HepG2 (cell line): ENCODE measurements around the gene CTIF. TPM values are rescaled to one million over a fixed set of nuclear protein-coding genes. Genes with fewer than 3 reads are reported as not detected.

Source experiments
- ATAC-seq: fragments of 200-7000 bp; cut with Tn5 transposase; 3 replicates; pipeline ENCODE4 v1.9.1; 2020; ENCODE audit warnings: mild to moderate bottlenecking, moderate library complexity
- BruUV-seq: library from RNA; stranded (reverse); fragments of 400-500 nt; replicated peaks from 2 replicates; lab custom pipeline; 2021; lab: Mats Ljungman, UMichigan
- CTCF ChIA-PET: fragments of 300-600 bp; formaldehyde crosslinking; extraction: SDS; loops from one replicate; lab custom pipeline; 2021; ENCODE audit warnings: low total read pairs, inconsistent platforms, low intra/inter-chr PET ratio; lab: Yijun Ruan, JAX
- POLR2A ChIA-PET: fragments of 350-600 bp; sonication (Branson Sonifier 250); formaldehyde crosslinking; loops from one replicate; lab custom pipeline; 2020; ENCODE audit warnings: antibody characterized with exemption, inconsistent platforms; lab: Yijun Ruan, JAX
- DNase-seq: peaks from one replicate; pipeline ENCODE4 v3.0.0-alpha.2; 2015; ENCODE audit warnings: low spot score
- FAIRE-seq: peaks from 3 replicates; lab custom pipeline; 2011; peaks lifted over from hg19 to GRCh38; lab: Jason Lieb, UNC
- H2AFZ ChIP-seq: one replicate; pipeline ENCODE4 v1.6.1; 2011; ENCODE audit warnings: low read length, inconsistent platforms
- H3K27ac ChIP-seq: fragments of 300-600 bp; 3 replicates; pipeline ENCODE4 v1.8.0; 2011; ENCODE audit warnings: mixed run types, mild to moderate bottlenecking, mixed read lengths, low read length, inconsistent platforms; ENCODE audit not compliant: insufficient read depth; ENCODE audit errors: extremely low read length
- H3K27me3 ChIP-seq, 2 experiments: fragments of 200-600 bp in 1 of 2; 2 replicates in 1 of 2; 3 replicates in 1 of 2; pipeline versions ENCODE4 v1.6.0 to v1.8.0; 2011; ENCODE audit warnings: low read length in 2 of 2, mild to moderate bottlenecking in 2 of 2, moderate library complexity in 2 of 2, inconsistent platforms in 1 of 2; ENCODE audit not compliant: insufficient read depth in 2 of 2, control insufficient read depth in 1 of 2
- H3K36me3 ChIP-seq, 2 experiments: fragments of 200-600 bp in 1 of 2; replicated peaks in 1 of 2; 2 replicates in 1 of 2; 3 replicates in 1 of 2; pipeline versions ENCODE4 v1.5.1 to v1.8.0; 2011; ENCODE audit warnings: low read length in 2 of 2, inconsistent platforms in 1 of 2; ENCODE audit not compliant: insufficient read depth in 2 of 2, control insufficient read depth in 1 of 2
- H3K4me1 ChIP-seq: 2 replicates; pipeline ENCODE4 v1.5.1; 2012; ENCODE audit warnings: low read length, inconsistent platforms; ENCODE audit not compliant: insufficient read depth
- H3K4me2 ChIP-seq: 2 replicates; pipeline ENCODE4 v1.6.0; 2011; ENCODE audit warnings: low read depth, low read length, inconsistent platforms
- H3K4me3 ChIP-seq, 3 experiments: fragments of 200-600 bp in 1 of 3; sonication (generic), shearing (Covaris generic) in 1 of 3; replicated peaks in 1 of 3; 2 replicates each; pipeline ENCODE4 v1.5.1; 2011 to 2016; ENCODE audit warnings: low read length in 3 of 3, inconsistent platforms in 2 of 3, low read depth in 2 of 3, mild to moderate bottlenecking in 2 of 3, control low read depth in 1 of 3, mixed read lengths in 1 of 3; ENCODE audit not compliant: insufficient read depth in 1 of 3
- H3K79me2 ChIP-seq: one replicate; pipeline ENCODE4 v1.6.1; 2011; ENCODE audit warnings: low read length, inconsistent platforms; ENCODE audit not compliant: insufficient read depth
- H3K9ac ChIP-seq: 2 replicates; pipeline ENCODE4 v1.6.0; 2011; ENCODE audit warnings: mild to moderate bottlenecking, low read depth, low read length, inconsistent platforms; ENCODE audit not compliant: insufficient read depth
- H3K9me3 ChIP-seq: 2 replicates; pipeline ENCODE4 v1.5.1; 2012; ENCODE audit warnings: mild to moderate bottlenecking, low read length
- H4K20me1 ChIP-seq: 2 replicates; pipeline ENCODE4 v1.6.0; 2011; ENCODE audit warnings: inconsistent platforms, mild to moderate bottlenecking, low read length, moderate library complexity; ENCODE audit not compliant: insufficient read depth
- BORCS8-MEF2B ChIP-seq: sonication (generic); formaldehyde crosslinking; IDR thresholded peaks from 2 replicates; pipeline ENCODE4 v1.8.0; 2022; ENCODE audit warnings: mild to moderate bottlenecking, missing genetic modification reagents
- DNMT1 ChIP-seq: sonication (generic); formaldehyde crosslinking; IDR thresholded peaks from 2 replicates; pipeline ENCODE4 v1.5.1; 2020; ENCODE audit warnings: mild to moderate bottlenecking, missing genetic modification reagents
- EED ChIP-seq: sonication (generic); formaldehyde crosslinking; IDR thresholded peaks from 2 replicates; pipeline ENCODE4 v1.5.0; 2020; ENCODE audit warnings: mild to moderate bottlenecking, missing genetic modification reagents
- FOXO1 ChIP-seq: sonication (generic); formaldehyde crosslinking; IDR thresholded peaks from 2 replicates; pipeline ENCODE4 v1.4.0; 2020; ENCODE audit warnings: missing genetic modification reagents
- HINFP ChIP-seq: sonication (generic); formaldehyde crosslinking; IDR thresholded peaks from 2 replicates; pipeline ENCODE4 v1.4.0; 2020; ENCODE audit warnings: low read depth, mild to moderate bottlenecking, missing genetic modification reagents
- LCORL ChIP-seq, 2 experiments: fragments of 450-650 bp in 1 of 2; sonication (generic) in 1 of 2; formaldehyde crosslinking in 1 of 2; IDR thresholded peaks; 2 replicates each; pipeline versions ENCODE4 v1.5.0 to v1.6.1; 2017 to 2020; ENCODE audit warnings: antibody characterized with exemption in 1 of 2, missing genetic modification reagents in 1 of 2
- SOX5 ChIP-seq: IDR thresholded peaks from 2 replicates; pipeline ENCODE4 v1.6.1; 2016; ENCODE audit warnings: borderline replicate concordance
- SP1 ChIP-seq, 2 experiments: fragments of 450-650 bp in 1 of 2; sonication (generic) in 1 of 2; formaldehyde crosslinking in 1 of 2; IDR thresholded peaks; 2 replicates each; pipeline versions ENCODE4 v1.4.0 to v1.6.1; 2016 to 2020; ENCODE audit warnings: missing genetic modification reagents in 1 of 2
- THAP8 ChIP-seq: sonication (generic); formaldehyde crosslinking; IDR thresholded peaks from 2 replicates; pipeline ENCODE4 v1.5.1; 2020; ENCODE audit warnings: missing genetic modification reagents, mild to moderate bottlenecking, borderline replicate concordance
- TRIM24 ChIP-seq: sonication (generic); formaldehyde crosslinking; IDR thresholded peaks from 2 replicates; pipeline ENCODE4 v1.8.0; 2022; ENCODE audit warnings: mild to moderate bottlenecking, missing genetic modification reagents
- ZC3H4 ChIP-seq: sonication (generic); formaldehyde crosslinking; IDR thresholded peaks from 2 replicates; pipeline ENCODE4 v1.4.0; 2020; ENCODE audit warnings: missing genetic modification reagents, borderline replicate concordance
- ZNF770 ChIP-seq: sonication (generic); formaldehyde crosslinking; IDR thresholded peaks from 2 replicates; pipeline ENCODE4 v1.5.0; 2020; ENCODE audit warnings: mild to moderate bottlenecking, missing genetic modification reagents
- ZNF883 ChIP-seq: sonication (generic); formaldehyde crosslinking; IDR thresholded peaks from 2 replicates; pipeline ENCODE4 v1.5.1; 2020; ENCODE audit warnings: mild to moderate bottlenecking, missing genetic modification reagents; ENCODE audit errors: not compliant biosample characterization
- WGBS: methylation state at CpG from one replicate; pipeline ENCODE4 v1.1.6; 2017; ENCODE audit warnings: low lambda C conversion rate; 5-methylcytosine and 5-hydroxymethylcytosine counted together
- in situ Hi-C: cut with HindIII; loops from 2 replicates; pipeline ENCODE4 v1.10.0; 2017; ENCODE audit warnings: low pct_unique_long_range_greater_than_20kb; ENCODE audit not compliant: extremely low pct_ligation_motif_present
- intact Hi-C: fragments of 100-400 bp; cut with micrococcal nuclease; formaldehyde crosslinking; loops from one replicate; pipeline ENCODE4 v1.10.0; 2022; ENCODE audit not compliant: unreplicated experiment
- polyA plus RNA-seq, 8 experiments: library from polyadenylated mRNA; depleted of rRNA in 3 of 8; stranded (reverse) in 7 of 8; unstranded in 1 of 8; fragments of >200 nt; fragmentation: Illumina TruSeq in 4 of 8; extraction: Trizol in 4 of 8; gene quantifications; 2 replicates each; pipeline versions ENCODE4 v1.2.1 to v1.2.3, GENCODE V29; 2011 to 2016; ENCODE audit warnings: low read depth in 4 of 8, missing spikeins in 1 of 8, mixed read lengths in 1 of 8; ENCODE audit not compliant: insufficient read depth in 1 of 8
- total RNA-seq, 5 experiments: library from RNA; depleted of rRNA; stranded (reverse); fragments of >200 nt; fragmentation: Illumina TruSeq; extraction: Trizol; gene quantifications; 2 replicates each; pipeline ENCODE4 v1.2.3, GENCODE V29; 2016; ENCODE audit warnings: low read depth in 1 of 5

CTIF gene
- total and polyA plus RNA-seq, 2 of the 13 experiments (the other 11 are each of a cell fraction or from before 2014, with no cell fraction given), result 18.2 to 28.0 TPM

- WGBS, result 80% methylated on average over 12 of the region's 15 CpGs
- H3K4me3 ChIP-seq, result no peak overlapping the region
Measured at GRCh38 chr18:48861181-48861708, 322.4 kb downstream of the CTIF start.

More at GRCh38 chr18:48861181-48861708, 322.4 kb downstream of the CTIF start:
- H3K4me2 ChIP-seq, result no peak overlapping the region
- ChIA-PET CTCF (no interaction called here), POLR2A (no interaction called here)
- in situ Hi-C loops, result no loop called here
- H2AFZ ChIP-seq, result no peak overlapping the region
- no peaks in the 10 kb centered on the region for H3K79me2 ChIP-seq
- H4K20me1 ChIP-seq, result no peaks in the 10 kb centered on the region
- H3K36me3 ChIP-seq, result peaks cover 1 to 18% of the 10 kb centered on the region in 2 experiments; a peak in 3 of 5 replicates
- no peak overlapping the region for H3K9ac ChIP-seq
- BruUV-seq, result no TSS peak
- ATAC-seq (no peak), DNase-seq (no peak), FAIRE-seq (no peak)
- intact Hi-C loops, result no loop called here
- H3K27me3 ChIP-seq, result no peaks in the 10 kb centered on the region
- H3K9me3 ChIP-seq, result no peaks in the 10 kb centered on the region
- no peak overlapping the region for H3K27ac ChIP-seq
- H3K4me1 ChIP-seq, result no peaks in the 10 kb centered on the region
- TF ChIP-seq DNMT1, result no peak
- no peak for TF ChIP-seq FOXO1 (CRISPR knock-in tag)
- no peak for TF ChIP-seq LCORL (IDR thresholded peaks at IDR 0.05)
- TF ChIP-seq LCORL (CRISPR knock-in tag; IDR thresholded peaks at IDR 0.05), result no peak
- TF ChIP-seq TRIM24 (CRISPR knock-in tag), result no peak
- no peak for TF ChIP-seq SP1 (IDR thresholded peaks at IDR 0.05)
- TF ChIP-seq SP1 (CRISPR knock-in tag; IDR thresholded peaks at IDR 0.05), result no peak
- no peak for TF ChIP-seq ZNF770 (CRISPR knock-in tag)
- no peak for TF ChIP-seq THAP8 (CRISPR knock-in tag)
- TF ChIP-seq ZNF883, result no peak
- no peak for TF ChIP-seq BORCS8-MEF2B (CRISPR knock-in tag)
- no peak for TF ChIP-seq HINFP (CRISPR knock-in tag)
- TF ChIP-seq ZC3H4 (CRISPR knock-in tag), result no peak
- TF ChIP-seq SOX5 (CRISPR knock-in tag), result no peak
- no peak for TF ChIP-seq EED (CRISPR knock-in tag)
